A673 (cell line): ENCODE data around the gene PAPPA.

Experiments
- EZH2 ChIP-seq: fragments of 200-600 bp; sonication (generic); IDR thresholded peaks from 2 replicates; pipeline ENCODE4 v1.6.1; 2017; ENCODE audit warnings: borderline replicate concordance, low read depth, mild to moderate bottlenecking, mixed read lengths, antibody characterized with exemption, low read length; ENCODE audit not compliant: poor library complexity, severe bottlenecking
- TF ChIP-seq, protein P1 (sequence below): fragments of 300-800, 200-600 bp; sonication (generic); conservative IDR thresholded peaks from 2 replicates; pipeline ENCODE4 v1.5.1; 2017; ENCODE audit warnings: low read depth, mild to moderate bottlenecking, antibody characterized with exemption, low read length, moderate library complexity, mixed read lengths

DNA sequence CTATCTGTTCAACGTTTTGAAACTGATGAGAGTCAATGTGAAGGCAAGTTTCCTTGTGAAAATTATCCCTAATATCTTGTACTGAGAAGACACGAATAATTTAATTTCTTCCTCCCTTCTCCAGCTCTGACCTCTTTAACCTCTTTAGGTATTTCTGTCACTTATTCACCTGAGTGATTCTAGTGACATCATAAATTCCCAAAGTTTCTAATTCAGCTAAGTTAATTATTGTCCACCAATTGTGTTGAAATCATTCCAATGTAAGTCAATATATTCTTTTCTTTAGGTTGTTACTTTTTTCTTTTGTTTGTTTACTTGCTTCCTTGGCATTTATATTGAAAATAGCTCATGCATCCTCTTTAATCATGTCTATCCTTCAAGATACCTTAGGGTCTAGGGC lies 143.8 kb downstream of the PAPPA start:
- no peak for TF ChIP-seq EZH2
- TF ChIP-seq, protein P1, sequence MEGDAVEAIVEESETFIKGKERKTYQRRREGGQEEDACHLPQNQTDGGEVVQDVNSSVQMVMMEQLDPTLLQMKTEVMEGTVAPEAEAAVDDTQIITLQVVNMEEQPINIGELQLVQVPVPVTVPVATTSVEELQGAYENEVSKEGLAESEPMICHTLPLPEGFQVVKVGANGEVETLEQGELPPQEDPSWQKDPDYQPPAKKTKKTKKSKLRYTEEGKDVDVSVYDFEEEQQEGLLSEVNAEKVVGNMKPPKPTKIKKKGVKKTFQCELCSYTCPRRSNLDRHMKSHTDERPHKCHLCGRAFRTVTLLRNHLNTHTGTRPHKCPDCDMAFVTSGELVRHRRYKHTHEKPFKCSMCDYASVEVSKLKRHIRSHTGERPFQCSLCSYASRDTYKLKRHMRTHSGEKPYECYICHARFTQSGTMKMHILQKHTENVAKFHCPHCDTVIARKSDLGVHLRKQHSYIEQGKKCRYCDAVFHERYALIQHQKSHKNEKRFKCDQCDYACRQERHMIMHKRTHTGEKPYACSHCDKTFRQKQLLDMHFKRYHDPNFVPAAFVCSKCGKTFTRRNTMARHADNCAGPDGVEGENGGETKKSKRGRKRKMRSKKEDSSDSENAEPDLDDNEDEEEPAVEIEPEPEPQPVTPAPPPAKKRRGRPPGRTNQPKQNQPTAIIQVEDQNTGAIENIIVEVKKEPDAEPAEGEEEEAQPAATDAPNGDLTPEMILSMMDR = no peak
